ENCODE results near the gene ALX4. TPM values are rescaled to one million over a fixed set of nuclear protein-coding genes. Genes with fewer than 3 reads are reported as not detected.

Gene ALX4
- total RNA-seq, 1 donor from 2014 or later: not detected

- Histone ChIP-seq H3K27me3 (no peaks in the 10 kb centered on the region), H3K9me3 (ENCODE audit: low read depth) (no peaks in the 10 kb centered on the region), H3K4me3 (no peak overlapping the region), H3K27ac (no peak overlapping the region), H3K79me2 (ENCODE audit: low read depth) (no peaks in the 10 kb centered on the region), H3K4me2 (no peak overlapping the region), H3K36me3 (no peaks in the 10 kb centered on the region), H2AFZ (replicated peaks) (no peak overlapping the region), H3F3A (ENCODE audit: low read depth) (no peaks in the 10 kb centered on the region), H4K20me1 (ENCODE audit: low read depth) (no peaks in the 10 kb centered on the region), H3K9ac (no peak overlapping the region), H3K4me1 (no peaks in the 10 kb centered on the region)
- no peak overlapping the region for H3K27ac Mint-ChIP-seq
- no peak overlapping the region for H3K4me3 Mint-ChIP-seq
- peaks cover 2% of the 10 kb centered on the region for H3K27me3 Mint-ChIP-seq (ENCODE audit: insufficient read depth, low read depth)
- H3K9me3 Mint-ChIP-seq: no peaks in the 10 kb centered on the region
- peaks cover 2% of the 10 kb centered on the region for H3K36me3 Mint-ChIP-seq
- H3K4me1 Mint-ChIP-seq: no peaks in the 10 kb centered on the region
- no peak for DNase-seq (ENCODE audit: low spot score)
- TF ChIP-seq EZH2phosphoT487 (IDR thresholded peaks at IDR 0.05) (no peak), EZH2 (IDR thresholded peaks at IDR 0.05) (no peak)
- TF ChIP-seq, protein P1, sequence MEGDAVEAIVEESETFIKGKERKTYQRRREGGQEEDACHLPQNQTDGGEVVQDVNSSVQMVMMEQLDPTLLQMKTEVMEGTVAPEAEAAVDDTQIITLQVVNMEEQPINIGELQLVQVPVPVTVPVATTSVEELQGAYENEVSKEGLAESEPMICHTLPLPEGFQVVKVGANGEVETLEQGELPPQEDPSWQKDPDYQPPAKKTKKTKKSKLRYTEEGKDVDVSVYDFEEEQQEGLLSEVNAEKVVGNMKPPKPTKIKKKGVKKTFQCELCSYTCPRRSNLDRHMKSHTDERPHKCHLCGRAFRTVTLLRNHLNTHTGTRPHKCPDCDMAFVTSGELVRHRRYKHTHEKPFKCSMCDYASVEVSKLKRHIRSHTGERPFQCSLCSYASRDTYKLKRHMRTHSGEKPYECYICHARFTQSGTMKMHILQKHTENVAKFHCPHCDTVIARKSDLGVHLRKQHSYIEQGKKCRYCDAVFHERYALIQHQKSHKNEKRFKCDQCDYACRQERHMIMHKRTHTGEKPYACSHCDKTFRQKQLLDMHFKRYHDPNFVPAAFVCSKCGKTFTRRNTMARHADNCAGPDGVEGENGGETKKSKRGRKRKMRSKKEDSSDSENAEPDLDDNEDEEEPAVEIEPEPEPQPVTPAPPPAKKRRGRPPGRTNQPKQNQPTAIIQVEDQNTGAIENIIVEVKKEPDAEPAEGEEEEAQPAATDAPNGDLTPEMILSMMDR (IDR thresholded peaks at IDR 0.05): no peak
These were observed 87.9 kb downstream of the ALX4 start for GRCh38 chr11:44221992-44222391.

DNA sequence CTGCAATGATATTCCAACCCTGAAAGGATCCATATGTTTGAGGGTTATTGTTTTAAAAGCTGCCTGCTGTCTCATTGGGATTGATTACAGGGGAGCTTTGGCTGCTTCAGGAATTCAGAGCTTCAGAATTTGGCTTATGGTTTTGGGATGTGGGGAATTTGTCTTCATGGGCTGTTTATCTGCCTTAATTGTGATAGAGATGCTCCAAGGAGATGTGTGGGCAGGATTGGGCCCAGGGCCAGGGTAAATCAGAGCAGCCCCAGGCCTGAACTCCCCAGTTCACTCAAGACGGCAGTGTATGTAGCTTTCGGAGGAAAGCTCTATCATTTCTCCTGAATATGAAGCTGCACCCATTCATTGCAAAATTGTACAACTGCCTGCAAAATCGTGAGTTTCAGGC, 88.5 kb downstream of the ALX4 start:
- Histone ChIP-seq H3K9ac (no peak overlapping the region), H3K27me3 (no peaks in the 10 kb centered on the region), H3K4me2 (no peak overlapping the region), H2AFZ (replicated peaks) (no peak overlapping the region), H3K36me3 (no peaks in the 10 kb centered on the region), H3K27ac (no peak overlapping the region), H3K79me2 (ENCODE audit: low read depth) (no peaks in the 10 kb centered on the region), H3K4me1 (no peaks in the 10 kb centered on the region), H4K20me1 (ENCODE audit: low read depth) (no peaks in the 10 kb centered on the region), H3K9me3 (ENCODE audit: low read depth) (no peaks in the 10 kb centered on the region), H3K4me3 (no peak overlapping the region), H3F3A (ENCODE audit: low read depth) (no peaks in the 10 kb centered on the region)
- no peaks in the 10 kb centered on the region for H3K4me1 Mint-ChIP-seq
- TF ChIP-seq, protein P1 (IDR thresholded peaks at IDR 0.05): no peak
- TF ChIP-seq EZH2phosphoT487 (IDR thresholded peaks at IDR 0.05) (no peak), EZH2 (IDR thresholded peaks at IDR 0.05) (no peak)
- H3K36me3 Mint-ChIP-seq: peaks cover 2% of the 10 kb centered on the region
- no peak for DNase-seq (ENCODE audit: low spot score)
- H3K9me3 Mint-ChIP-seq: no peaks in the 10 kb centered on the region
- H3K27ac Mint-ChIP-seq: no peak overlapping the region
- no peak overlapping the region for H3K4me3 Mint-ChIP-seq
- H3K27me3 Mint-ChIP-seq (ENCODE audit: insufficient read depth, low read depth): no peaks in the 10 kb centered on the region

GRCh38 chr11:44219830-44220796, 89.8 kb downstream of the ALX4 start:
- H3K27ac Mint-ChIP-seq: no peak overlapping the region
- DNase-seq (ENCODE audit: low spot score): no peak
- H3K27me3 ChIP-seq: no peaks in the 10 kb centered on the region
- no peaks in the 10 kb centered on the region for H3K4me1 Mint-ChIP-seq
- H3K4me1 ChIP-seq: no peaks in the 10 kb centered on the region
- H4K20me1 ChIP-seq (ENCODE audit: low read depth): no peaks in the 10 kb centered on the region
- no peaks in the 10 kb centered on the region for H3K9me3 Mint-ChIP-seq
- H3K36me3 ChIP-seq: no peaks in the 10 kb centered on the region
- no peaks in the 10 kb centered on the region for H3K27me3 Mint-ChIP-seq (ENCODE audit: insufficient read depth, low read depth)
- peaks cover 2% of the 10 kb centered on the region for H3K36me3 Mint-ChIP-seq
- no peak overlapping the region for H2AFZ ChIP-seq (replicated peaks)
- no peak for TF ChIP-seq EZH2phosphoT487 (IDR thresholded peaks at IDR 0.05)
- no peak for TF ChIP-seq EZH2 (IDR thresholded peaks at IDR 0.05)
- TF ChIP-seq, protein P1 (IDR thresholded peaks at IDR 0.05): no peak
- no peaks in the 10 kb centered on the region for H3F3A ChIP-seq (ENCODE audit: low read depth)
- no peaks in the 10 kb centered on the region for H3K9me3 ChIP-seq (ENCODE audit: low read depth)
- no peak overlapping the region for H3K9ac ChIP-seq
- no peak overlapping the region for H3K4me3 ChIP-seq
- no peaks in the 10 kb centered on the region for H3K79me2 ChIP-seq (ENCODE audit: low read depth)
- H3K4me2 ChIP-seq: no peak overlapping the region
- H3K4me3 Mint-ChIP-seq: no peak overlapping the region
- H3K27ac ChIP-seq: no peak overlapping the region

Measured in neural progenitor cell (in vitro differentiated cells).